SK-N-MC (cell line): ENCODE data around the gene SLC47A2.

ENCODE experiments used
- EZH2 ChIP-seq: fragments of 200-600 bp; sonication (generic); IDR thresholded peaks from one replicate; pipeline ENCODE4 v1.6.1; 2017; ENCODE audit warnings: antibody characterized with exemption
- FOXP2 ChIP-seq: optimal IDR thresholded peaks from 2 replicates; pipeline ENCODE3; 2011; ENCODE audit warnings: mild to moderate bottlenecking, moderate library complexity; ENCODE audit not compliant: insufficient read depth; ENCODE audit errors: extremely low read length, control extremely low read depth

DNA sequence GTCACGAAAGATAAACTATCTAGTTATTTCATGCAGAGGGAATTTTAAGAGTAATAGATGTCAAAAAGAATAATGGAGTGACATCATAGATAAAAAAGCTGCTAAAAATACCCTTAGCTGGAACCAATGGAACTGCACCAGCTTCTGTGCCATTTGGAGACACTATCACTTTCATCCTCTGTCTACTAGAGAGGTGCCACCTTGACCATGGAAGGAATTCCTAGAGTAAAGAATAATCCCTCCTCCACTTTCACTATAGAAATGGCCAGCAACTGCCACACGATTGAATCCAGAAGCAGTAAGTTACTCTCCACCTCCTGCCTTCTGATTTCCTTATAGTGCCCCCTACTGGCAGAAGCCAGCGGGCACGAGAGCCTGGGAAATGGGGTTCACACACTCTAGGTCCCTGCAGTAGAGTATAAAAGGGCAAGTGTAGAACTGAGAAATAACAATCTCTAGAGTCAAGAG is 70.6 kb downstream of the SLC47A2 start:
- no peak for TF ChIP-seq EZH2
- no peak for TF ChIP-seq FOXP2
